ENCODE measurements around the gene LIME1. TPM values are rescaled to one million over a fixed set of nuclear protein-coding genes. Genes with fewer than 3 reads are reported as not detected.
A peak's percentile ranks its signal among the peaks of the same experiment; 100 is the strongest.

The LIME1 gene
- total and polyA plus RNA-seq, 9 of the 15 experiments (the other 6 are each of a cell fraction or from before 2014, with no cell fraction given), result 0.11 to 17.1 (median 2.8) TPM; not detected in 2

DNA sequence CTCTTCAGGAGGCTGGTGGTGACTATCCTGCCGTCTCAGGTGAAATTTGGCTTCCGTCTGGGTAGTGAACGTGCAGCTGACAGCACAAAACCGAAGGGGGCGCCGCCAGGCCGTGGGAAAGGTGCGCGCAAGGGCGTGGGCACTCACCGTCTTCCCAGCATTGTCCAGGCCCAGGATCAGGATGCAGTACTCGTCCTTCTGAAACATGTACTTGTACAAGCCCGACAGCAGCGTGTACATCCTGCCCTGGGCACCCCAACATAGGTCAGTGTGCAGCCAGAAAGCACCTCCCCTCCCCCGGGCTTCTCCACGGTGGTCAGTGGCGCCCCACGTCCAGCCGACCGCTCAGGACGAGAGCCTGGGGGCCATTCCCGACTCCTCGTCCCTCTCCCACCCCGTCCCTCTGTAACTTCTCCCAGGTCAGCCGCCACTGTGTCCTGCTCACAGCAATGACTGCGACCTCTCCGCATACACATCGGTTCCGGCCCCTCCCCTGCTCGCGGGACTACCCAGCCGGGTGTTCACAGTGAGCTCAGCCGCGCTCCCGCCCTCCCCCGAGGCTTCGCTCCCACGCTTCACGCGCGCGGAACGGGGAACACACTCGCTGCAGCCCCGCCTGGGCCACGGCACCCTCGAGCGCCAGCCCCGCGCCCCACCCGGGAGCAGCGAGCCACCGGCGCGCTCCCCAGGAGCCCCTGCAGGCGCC is 29.5 kb upstream of the LIME1 start (continued):
- TF ChIP-seq ZNF263 (CRISPR knock-in tag; IDR thresholded peaks at IDR 0.05; ENCODE audit: borderline replicate concordance) (peak; percentile 66; the same call in 1 of the 2 replicates), SMAD3 (CRISPR knock-in tag; conservative IDR thresholded peaks at IDR 0.05) (no peak), CHCHD3 (CRISPR knock-in tag; IDR thresholded peaks at IDR 0.05) (no peak), ZNF79 (CRISPR knock-in tag; IDR thresholded peaks at IDR 0.05; ENCODE audit: low read depth) (no peak), MTA3 (IDR thresholded peaks at IDR 0.05; ENCODE audit: borderline replicate concordance) (no peak), POLR3G (IDR thresholded peaks at IDR 0.05; ENCODE audit: extremely low read depth, insufficient read length, insufficient replicate concordance) (no peak), MEF2A (IDR thresholded peaks at IDR 0.05; ENCODE audit: control insufficient read depth, low read depth, low read length) (no peak), BRF1 (IDR thresholded peaks at IDR 0.05; ENCODE audit: borderline replicate concordance, extremely low read depth, insufficient read length) (no peak), ZNF41 (CRISPR knock-in tag; conservative IDR thresholded peaks at IDR 0.05) (no peak), ZNF778 (CRISPR knock-in tag; IDR thresholded peaks at IDR 0.05) (no peak), SREBF1 (IDR thresholded peaks at IDR 0.05; ENCODE audit: borderline replicate concordance, low read depth, low read length) (no peak), BMI1 (IDR thresholded peaks at IDR 0.05; ENCODE audit: low read length) (no peak), ELF2 (CRISPR knock-in tag; IDR thresholded peaks at IDR 0.05) (no peak), ZZZ3 (IDR thresholded peaks at IDR 0.05) (no peak), RFX1 (IDR thresholded peaks at IDR 0.05) (no peak), CREB1 (IDR thresholded peaks at IDR 0.05) (no peak), CREB1 (CRISPR knock-in tag; IDR thresholded peaks at IDR 0.05) (peak; percentile 28; the same call in 1 of the 2 replicates), SMARCE1 (IDR thresholded peaks at IDR 0.05) (no peak), ZBED1 (IDR thresholded peaks at IDR 0.05) (no peak), ATF1 (CRISPR knock-in tag; IDR thresholded peaks at IDR 0.05) (no peak), ATF1 (tag; IDR thresholded peaks at IDR 0.05) (no peak)
- TF ChIP-seq, protein P1, sequence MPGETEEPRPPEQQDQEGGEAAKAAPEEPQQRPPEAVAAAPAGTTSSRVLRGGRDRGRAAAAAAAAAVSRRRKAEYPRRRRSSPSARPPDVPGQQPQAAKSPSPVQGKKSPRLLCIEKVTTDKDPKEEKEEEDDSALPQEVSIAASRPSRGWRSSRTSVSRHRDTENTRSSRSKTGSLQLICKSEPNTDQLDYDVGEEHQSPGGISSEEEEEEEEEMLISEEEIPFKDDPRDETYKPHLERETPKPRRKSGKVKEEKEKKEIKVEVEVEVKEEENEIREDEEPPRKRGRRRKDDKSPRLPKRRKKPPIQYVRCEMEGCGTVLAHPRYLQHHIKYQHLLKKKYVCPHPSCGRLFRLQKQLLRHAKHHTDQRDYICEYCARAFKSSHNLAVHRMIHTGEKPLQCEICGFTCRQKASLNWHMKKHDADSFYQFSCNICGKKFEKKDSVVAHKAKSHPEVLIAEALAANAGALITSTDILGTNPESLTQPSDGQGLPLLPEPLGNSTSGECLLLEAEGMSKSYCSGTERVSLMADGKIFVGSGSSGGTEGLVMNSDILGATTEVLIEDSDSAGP (CRISPR knock-in tag; IDR thresholded peaks at IDR 0.05), result no peak
- TF ChIP-seq, protein P2, sequence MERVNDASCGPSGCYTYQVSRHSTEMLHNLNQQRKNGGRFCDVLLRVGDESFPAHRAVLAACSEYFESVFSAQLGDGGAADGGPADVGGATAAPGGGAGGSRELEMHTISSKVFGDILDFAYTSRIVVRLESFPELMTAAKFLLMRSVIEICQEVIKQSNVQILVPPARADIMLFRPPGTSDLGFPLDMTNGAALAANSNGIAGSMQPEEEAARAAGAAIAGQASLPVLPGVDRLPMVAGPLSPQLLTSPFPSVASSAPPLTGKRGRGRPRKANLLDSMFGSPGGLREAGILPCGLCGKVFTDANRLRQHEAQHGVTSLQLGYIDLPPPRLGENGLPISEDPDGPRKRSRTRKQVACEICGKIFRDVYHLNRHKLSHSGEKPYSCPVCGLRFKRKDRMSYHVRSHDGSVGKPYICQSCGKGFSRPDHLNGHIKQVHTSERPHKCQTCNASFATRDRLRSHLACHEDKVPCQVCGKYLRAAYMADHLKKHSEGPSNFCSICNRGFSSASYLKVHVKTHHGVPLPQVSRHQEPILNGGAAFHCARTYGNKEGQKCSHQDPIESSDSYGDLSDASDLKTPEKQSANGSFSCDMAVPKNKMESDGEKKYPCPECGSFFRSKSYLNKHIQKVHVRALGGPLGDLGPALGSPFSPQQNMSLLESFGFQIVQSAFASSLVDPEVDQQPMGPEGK (CRISPR knock-in tag; IDR thresholded peaks at IDR 0.05; ENCODE audit: borderline replicate concordance), result no peak
- TF ChIP-seq, protein P3, sequence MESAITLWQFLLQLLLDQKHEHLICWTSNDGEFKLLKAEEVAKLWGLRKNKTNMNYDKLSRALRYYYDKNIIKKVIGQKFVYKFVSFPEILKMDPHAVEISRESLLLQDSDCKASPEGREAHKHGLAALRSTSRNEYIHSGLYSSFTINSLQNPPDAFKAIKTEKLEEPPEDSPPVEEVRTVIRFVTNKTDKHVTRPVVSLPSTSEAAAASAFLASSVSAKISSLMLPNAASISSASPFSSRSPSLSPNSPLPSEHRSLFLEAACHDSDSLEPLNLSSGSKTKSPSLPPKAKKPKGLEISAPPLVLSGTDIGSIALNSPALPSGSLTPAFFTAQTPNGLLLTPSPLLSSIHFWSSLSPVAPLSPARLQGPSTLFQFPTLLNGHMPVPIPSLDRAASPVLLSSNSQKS (CRISPR knock-in tag; IDR thresholded peaks at IDR 0.05), result no peak
- TF ChIP-seq, protein P4, sequence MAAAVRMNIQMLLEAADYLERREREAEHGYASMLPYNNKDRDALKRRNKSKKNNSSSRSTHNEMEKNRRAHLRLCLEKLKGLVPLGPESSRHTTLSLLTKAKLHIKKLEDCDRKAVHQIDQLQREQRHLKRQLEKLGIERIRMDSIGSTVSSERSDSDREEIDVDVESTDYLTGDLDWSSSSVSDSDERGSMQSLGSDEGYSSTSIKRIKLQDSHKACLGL (CRISPR knock-in tag; IDR thresholded peaks at IDR 0.05; ENCODE audit: borderline replicate concordance, poor library complexity, severe bottlenecking), result no peak
